Measurements from ENCODE around the gene OSBPL10.

The OSBPL10 gene

GRCh38 chr3:31747785-31748184, 233.3 kb downstream of the OSBPL10 start:
- H2AFZ ChIP-seq (ENCODE audit: low read depth, low read length): no peak overlapping the region
- H4K20me1 ChIP-seq (ENCODE audit: insufficient read depth, low read length): no peaks in the 10 kb centered on the region
- H3K9me3 ChIP-seq (ENCODE audit: insufficient read depth, low read length): no peaks in the 10 kb centered on the region
- H3K4me3 ChIP-seq (ENCODE audit: low read length): no peak overlapping the region
- H3K4me1 ChIP-seq (ENCODE audit: low read length): no peaks in the 10 kb centered on the region
- no peaks in the 10 kb centered on the region for H3K79me2 ChIP-seq (ENCODE audit: low read length)
- no peak overlapping the region for H3K9ac ChIP-seq (ENCODE audit: low read length)
- TF ChIP-seq EZH2phosphoT487 (IDR thresholded peaks at IDR 0.05; ENCODE audit: low read depth) (no peak), CTCF (IDR thresholded peaks at IDR 0.05; ENCODE audit: low read depth, low read length) (no peak)
- peaks cover 3% of the 10 kb centered on the region for H3K36me3 ChIP-seq (replicated peaks; ENCODE audit: low read depth, low read length)
- no peaks in the 10 kb centered on the region for H3K27me3 ChIP-seq (ENCODE audit: low read depth, low read length)
- H3K27ac ChIP-seq (ENCODE audit: low read length): no peak overlapping the region
- H3K4me2 ChIP-seq (ENCODE audit: low read length): no peak overlapping the region

DNA sequence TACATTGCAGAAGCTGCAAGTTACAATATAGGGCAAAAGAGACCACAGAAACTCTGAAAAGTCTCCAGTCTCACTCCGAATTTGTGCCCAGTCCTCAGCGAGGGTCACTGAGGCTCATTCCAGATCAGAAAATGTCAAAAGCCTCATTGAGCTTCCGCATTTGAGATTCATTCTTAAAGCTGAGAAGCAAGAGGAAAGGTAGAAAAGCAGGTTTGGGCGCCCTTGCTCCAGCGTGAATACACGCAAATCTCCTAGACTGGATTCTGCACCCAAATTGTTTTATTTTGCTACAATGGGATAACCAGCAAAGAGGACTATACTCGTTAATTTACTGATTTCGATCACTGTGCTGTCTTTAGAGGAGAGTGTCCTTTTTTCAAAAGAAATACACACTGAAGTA, 236.1 kb downstream of the OSBPL10 start:
- Histone ChIP-seq H3K9ac (ENCODE audit: low read length) (no peak overlapping the region), H3K4me2 (ENCODE audit: low read length) (no peak overlapping the region), H3K36me3 (replicated peaks; ENCODE audit: low read depth, low read length) (peaks cover 3% of the 10 kb centered on the region), H3K79me2 (ENCODE audit: low read length) (no peaks in the 10 kb centered on the region), H3K4me1 (ENCODE audit: low read length) (no peaks in the 10 kb centered on the region), H4K20me1 (ENCODE audit: insufficient read depth, low read length) (no peaks in the 10 kb centered on the region), H3K9me3 (ENCODE audit: insufficient read depth, low read length) (no peaks in the 10 kb centered on the region), H3K27ac (ENCODE audit: low read length) (no peak overlapping the region), H2AFZ (ENCODE audit: low read depth, low read length) (no peak overlapping the region), H3K4me3 (ENCODE audit: low read length) (no peak overlapping the region), H3K27me3 (ENCODE audit: low read depth, low read length) (no peaks in the 10 kb centered on the region)
- TF ChIP-seq EZH2phosphoT487 (IDR thresholded peaks at IDR 0.05; ENCODE audit: low read depth) (no peak), CTCF (IDR thresholded peaks at IDR 0.05; ENCODE audit: low read depth, low read length) (no peak)

DNA sequence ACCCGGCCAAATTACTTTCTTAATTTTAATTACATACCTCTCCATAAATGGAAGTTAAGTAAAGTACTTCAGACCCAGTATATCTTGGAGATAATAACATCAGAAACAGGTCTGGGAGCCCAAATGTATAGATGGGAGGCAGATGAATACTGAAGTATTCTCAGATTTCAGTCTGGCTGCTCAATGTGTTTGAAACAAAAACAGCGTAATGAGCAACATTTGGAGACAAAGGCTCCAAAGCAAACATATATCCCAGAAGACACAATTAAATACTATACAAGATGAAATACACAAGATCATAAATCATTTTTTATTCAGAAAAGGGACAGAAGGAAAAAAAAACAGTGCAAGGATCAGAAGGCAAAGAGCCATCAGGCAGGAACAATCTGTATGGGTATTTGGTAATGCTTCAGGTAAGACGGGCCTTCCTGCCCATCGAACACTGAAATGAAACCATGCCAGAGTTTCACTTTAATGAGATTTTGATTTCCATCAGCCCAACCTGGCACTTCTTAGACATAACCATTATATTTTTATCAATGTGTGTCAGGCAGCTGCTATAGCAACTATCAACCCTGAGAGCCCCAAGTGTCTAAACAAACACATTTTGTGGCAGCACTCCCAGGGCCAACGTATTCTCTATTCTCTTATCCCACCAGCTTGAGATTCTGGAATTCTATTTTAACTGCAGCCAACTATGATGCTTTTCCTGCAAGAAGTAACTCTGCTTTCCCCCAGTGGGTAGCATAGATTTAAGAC, 237.6 kb downstream of the OSBPL10 start:
- Histone ChIP-seq H3K36me3 (replicated peaks; ENCODE audit: low read depth, low read length) (peaks cover 3% of the 10 kb centered on the region), H3K4me3 (ENCODE audit: low read length) (no peak overlapping the region), H3K79me2 (ENCODE audit: low read length) (no peaks in the 10 kb centered on the region), H3K27me3 (ENCODE audit: low read depth, low read length) (no peaks in the 10 kb centered on the region), H3K9me3 (ENCODE audit: insufficient read depth, low read length) (no peaks in the 10 kb centered on the region), H3K27ac (ENCODE audit: low read length) (no peak overlapping the region), H3K4me2 (ENCODE audit: low read length) (no peak overlapping the region), H4K20me1 (ENCODE audit: insufficient read depth, low read length) (no peaks in the 10 kb centered on the region), H3K4me1 (ENCODE audit: low read length) (no peaks in the 10 kb centered on the region), H2AFZ (ENCODE audit: low read depth, low read length) (no peak overlapping the region), H3K9ac (ENCODE audit: low read length) (no peak overlapping the region)
- no peak for TF ChIP-seq CTCF (IDR thresholded peaks at IDR 0.05; ENCODE audit: low read depth, low read length)
- TF ChIP-seq EZH2phosphoT487 (IDR thresholded peaks at IDR 0.05; ENCODE audit: low read depth): no peak

GRCh38 chr3:31740397-31740796, 240.7 kb downstream of the OSBPL10 start:
- TF ChIP-seq CTCF (IDR thresholded peaks at IDR 0.05; ENCODE audit: low read depth, low read length): no peak
- TF ChIP-seq EZH2phosphoT487 (IDR thresholded peaks at IDR 0.05; ENCODE audit: low read depth): no peak
- H4K20me1 ChIP-seq (ENCODE audit: insufficient read depth, low read length): no peaks in the 10 kb centered on the region
- no peak overlapping the region for H3K27ac ChIP-seq (ENCODE audit: low read length)
- H3K4me2 ChIP-seq (ENCODE audit: low read length): no peak overlapping the region
- H3K79me2 ChIP-seq (ENCODE audit: low read length): no peaks in the 10 kb centered on the region
- no peaks in the 10 kb centered on the region for H3K36me3 ChIP-seq (replicated peaks; ENCODE audit: low read depth, low read length)
- no peak overlapping the region for H3K4me3 ChIP-seq (ENCODE audit: low read length)
- H2AFZ ChIP-seq (ENCODE audit: low read depth, low read length): no peak overlapping the region
- H3K9ac ChIP-seq (ENCODE audit: low read length): no peak overlapping the region
- H3K27me3 ChIP-seq (ENCODE audit: low read depth, low read length): no peaks in the 10 kb centered on the region
- no peaks in the 10 kb centered on the region for H3K9me3 ChIP-seq (ENCODE audit: insufficient read depth, low read length)
- H3K4me1 ChIP-seq (ENCODE audit: low read length): no peaks in the 10 kb centered on the region
